HPDE6-E6E7 (cell line): ENCODE results near the gene BMX.

Experiments used
- DNase-seq: peaks from one replicate; pipeline ENCODE4 v3.0.0; 2011; ENCODE audit warnings: missing footprints; ENCODE audit errors: extremely low spot score

BMX gene

DNA sequence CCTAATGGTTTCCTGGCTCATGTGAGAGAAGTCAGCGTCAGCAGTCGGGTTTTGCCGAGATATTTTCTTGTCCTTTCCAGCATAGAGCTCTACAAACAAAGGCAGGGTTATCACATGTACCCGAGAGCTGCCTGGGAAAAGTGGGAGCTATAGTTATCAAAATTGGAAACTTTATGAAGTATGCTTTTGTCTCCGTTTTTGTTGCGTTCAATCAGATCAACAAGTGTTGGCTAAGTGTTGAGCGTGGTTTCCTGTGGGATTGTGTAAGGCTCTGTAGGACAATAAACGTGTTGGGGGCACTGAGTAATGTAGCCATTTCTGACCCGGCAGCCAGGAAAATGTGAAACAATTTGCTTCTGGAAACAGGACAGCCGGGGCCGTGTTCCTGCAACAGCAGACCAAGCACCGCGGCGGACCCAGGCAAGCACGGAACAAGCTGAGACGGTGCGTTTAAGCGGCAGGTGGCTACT lies at the start of gene BMX:
Gene BMX (plus strand): TSS at position 311 of the 470 bp plus-strand sequence. CDS start 7,547 bp downstream, outside the sequence.
- DNase-seq, result no peak

DNA sequence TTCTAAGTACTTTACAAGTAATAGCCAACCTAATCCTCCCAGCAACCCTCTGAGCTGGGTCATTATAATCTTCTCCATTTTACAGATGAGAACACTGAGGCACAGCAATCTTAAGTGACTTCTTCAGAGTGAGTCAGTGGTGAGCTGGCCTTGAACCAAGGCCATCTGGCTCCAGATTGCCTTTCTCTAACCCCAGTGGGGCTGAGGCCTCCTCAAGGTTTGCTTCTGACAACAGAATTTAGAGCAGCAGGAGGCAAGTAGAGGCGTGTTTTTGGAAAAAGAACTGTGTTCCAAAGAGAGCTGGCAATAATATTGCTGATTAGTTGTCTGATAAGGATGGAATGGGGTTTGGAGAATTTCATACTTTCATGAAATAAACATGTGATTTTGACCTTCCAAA lies 48.7 kb upstream of the BMX start:
- DNase-seq, result no peak

- DNase-seq, result no peak
These were observed 35.9 kb upstream of the BMX start for GRCh38 chrX:15464704-15465103.

GRCh38 chrX:15465347-15465746 lies 35.3 kb upstream of the BMX start:
- no peak for DNase-seq

DNA sequence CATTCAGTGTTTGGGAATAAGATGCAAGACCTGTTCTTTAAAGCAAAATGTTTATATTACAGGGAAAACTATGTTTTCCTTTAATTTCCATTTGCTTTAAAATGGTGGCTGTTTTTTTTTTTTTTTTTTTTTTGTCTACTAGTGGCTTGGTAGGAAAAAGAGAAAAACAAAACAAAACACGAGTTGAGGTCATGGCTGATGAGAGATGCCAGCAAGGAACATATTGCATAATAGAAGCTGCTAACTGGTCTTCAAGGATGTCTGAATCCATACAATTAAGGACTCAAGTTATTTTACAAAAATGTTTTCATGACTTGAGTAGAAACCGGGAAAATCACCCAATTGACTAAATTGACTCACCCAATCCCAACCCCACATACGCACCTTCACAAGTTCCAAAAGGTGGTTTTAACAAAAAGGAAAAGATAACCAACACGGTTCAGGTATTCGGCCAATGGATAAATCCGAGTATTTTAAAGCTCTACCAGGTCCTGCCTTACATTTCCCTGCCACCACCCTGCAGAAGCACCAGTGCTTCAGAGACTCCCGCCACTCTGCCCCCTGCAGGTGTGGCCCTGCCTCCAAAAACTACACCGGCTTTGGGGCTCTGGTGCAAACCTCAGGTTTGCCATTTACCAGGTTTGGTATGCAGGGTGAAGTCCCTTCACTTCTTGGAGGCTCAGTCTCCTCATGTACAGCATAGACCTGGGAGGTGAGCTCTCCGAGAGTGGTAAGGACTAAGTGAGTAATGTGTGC lies 34.5 kb upstream of the BMX start:
- no peak for DNase-seq

- DNase-seq, result peak; percentile 7
These were observed 32.6 kb upstream of the BMX start for GRCh38 chrX:15468036-15468435.

GRCh38 chrX:15469613-15470012 lies 31.0 kb upstream of the BMX start:
- no peak for DNase-seq

DNA sequence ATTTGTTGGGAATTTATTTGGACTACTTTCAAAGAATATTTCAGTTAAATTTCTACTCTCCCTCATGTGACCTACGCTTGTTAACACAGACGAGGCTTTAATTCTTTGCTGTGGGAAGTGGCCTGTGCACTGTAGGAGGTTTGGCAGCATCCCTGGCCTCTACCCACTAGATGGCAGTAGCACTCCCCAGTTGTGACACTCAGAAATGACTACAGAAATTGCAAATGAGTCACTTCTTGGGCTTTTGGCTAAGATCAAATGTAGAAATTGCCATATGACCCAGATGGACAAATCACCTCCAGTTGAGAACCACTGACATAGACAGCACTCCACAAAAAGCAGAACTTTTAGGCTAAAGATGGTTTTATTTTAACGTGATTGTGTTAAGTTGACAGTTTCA lies 29.6 kb upstream of the BMX start:
- DNase-seq, result peak; percentile 32

GRCh38 chrX:15472531-15472930 lies 28.1 kb upstream of the BMX start:
- DNase-seq, result no peak

DNA sequence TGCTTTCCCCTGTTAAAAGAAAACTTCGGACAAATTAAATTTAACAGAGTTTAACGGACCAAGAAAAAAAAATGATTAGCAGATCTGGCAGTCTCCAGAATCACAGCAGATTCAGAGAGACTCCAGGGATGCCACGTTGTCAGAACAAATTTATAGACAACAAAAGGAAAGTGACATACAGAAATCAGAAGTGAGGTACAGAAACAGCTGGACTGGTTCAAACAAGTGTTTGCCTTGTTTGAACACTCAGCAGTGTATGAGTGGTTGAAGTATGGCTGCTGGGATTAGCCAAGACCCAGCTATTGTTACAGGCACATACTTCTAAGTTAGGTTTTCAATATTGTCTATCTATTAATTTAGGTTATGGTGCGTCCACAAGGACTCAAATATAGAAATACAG lies 26.6 kb upstream of the BMX start:
- DNase-seq, result no peak

- DNase-seq, result peak; percentile 52
These were observed 25.6 kb upstream of the BMX start for GRCh38 chrX:15475021-15475420.

GRCh38 chrX:15475486-15475885 lies 25.1 kb upstream of the BMX start:
- DNase-seq, result no peak

- no peak for DNase-seq
These were observed 16.7 kb upstream of the BMX start for GRCh38 chrX:15483891-15484290.

GRCh38 chrX:15492469-15492868 lies 8.1 kb upstream of the BMX start:
- no peak for DNase-seq

GRCh38 chrX:15493118-15493962 lies 7.3 kb upstream of the BMX start, which contains the start of gene PIR:
Gene PIR (minus strand): TSS chrX:15493333. CDS start chrX:15491257, 2,076 bp downstream.
- DNase-seq, result peak; percentile 92

DNA sequence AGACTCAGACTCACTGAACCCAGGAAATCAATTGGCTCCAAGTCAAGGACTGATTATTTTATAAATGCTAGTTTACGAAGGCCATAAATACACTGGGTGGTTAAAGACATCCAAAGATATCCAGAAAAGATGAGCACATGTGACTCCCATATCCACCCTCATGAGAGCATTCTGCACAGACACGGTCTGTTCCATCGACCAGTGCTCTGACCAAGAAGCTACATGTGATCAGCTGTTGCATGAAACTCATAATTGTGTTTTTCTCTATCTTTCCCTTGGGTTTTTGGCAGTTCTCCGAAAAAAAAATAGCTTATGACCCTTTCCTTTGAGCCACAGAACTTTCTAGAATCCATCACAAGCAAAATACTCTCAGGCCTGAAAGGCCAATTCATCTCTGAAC lies 4.8 kb upstream of the BMX start:
- DNase-seq, result no peak

DNA sequence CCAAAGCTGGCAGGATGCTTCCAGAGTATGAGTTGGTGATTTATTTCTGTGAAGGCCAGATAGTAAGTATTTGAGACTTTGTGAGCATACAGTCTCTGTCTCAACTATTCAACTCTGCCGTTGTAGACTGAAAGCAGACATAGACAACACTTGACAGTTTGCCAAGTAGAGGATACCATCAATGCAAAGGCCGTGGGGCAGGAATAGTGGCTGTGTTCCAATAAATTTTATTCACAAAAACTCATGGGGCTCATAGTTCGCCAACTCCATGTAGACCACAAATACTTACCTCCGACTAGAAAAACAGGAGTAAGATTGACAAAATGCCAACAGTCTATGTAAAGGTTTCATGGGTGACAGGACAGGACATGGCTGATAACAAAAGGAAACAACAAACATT lies 3.8 kb upstream of the BMX start:
- no peak for DNase-seq

DNA sequence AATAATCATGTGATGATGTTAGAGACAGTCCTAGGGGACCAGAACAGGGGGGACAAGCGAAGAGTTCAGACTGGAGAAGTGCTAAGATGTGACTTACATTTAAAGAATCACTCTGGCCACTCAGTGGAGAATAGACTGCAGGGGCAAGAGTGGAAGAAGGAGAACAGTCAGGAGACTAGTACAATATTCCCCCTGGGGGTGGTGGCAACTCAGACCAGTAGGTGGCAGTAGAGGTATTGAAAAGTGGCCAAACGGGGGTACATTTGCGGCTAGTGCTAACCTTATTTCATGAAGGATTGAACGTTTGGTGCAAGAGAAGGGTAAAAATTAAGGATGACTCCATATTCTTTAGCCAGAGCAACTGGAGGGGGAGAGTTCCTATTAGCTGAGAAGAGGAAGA lies 2.7 kb upstream of the BMX start:
- peak; percentile 74 for DNase-seq

- DNase-seq, result no peak
These were observed 1.9 kb upstream of the BMX start for GRCh38 chrX:15498741-15499140.

DNA sequence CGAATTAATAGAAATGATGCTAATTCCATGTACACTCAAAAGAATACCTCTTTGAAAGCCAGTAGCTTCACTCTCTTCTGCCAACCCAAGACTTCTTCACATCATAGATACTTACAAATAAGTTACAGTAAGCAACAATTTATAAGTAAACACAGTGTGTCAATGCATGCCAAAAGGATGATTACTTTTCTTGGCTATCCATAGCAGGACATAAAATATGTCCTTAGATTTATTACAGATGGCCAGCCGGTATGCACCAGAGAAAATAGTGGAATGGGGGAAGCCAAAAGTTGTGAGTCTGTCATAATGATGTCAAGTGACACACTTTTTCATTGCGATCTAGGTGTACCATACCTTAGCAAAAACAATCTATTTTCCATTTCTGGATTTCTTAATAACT lies 631 bp upstream of the BMX start:
- DNase-seq, result no peak

DNA sequence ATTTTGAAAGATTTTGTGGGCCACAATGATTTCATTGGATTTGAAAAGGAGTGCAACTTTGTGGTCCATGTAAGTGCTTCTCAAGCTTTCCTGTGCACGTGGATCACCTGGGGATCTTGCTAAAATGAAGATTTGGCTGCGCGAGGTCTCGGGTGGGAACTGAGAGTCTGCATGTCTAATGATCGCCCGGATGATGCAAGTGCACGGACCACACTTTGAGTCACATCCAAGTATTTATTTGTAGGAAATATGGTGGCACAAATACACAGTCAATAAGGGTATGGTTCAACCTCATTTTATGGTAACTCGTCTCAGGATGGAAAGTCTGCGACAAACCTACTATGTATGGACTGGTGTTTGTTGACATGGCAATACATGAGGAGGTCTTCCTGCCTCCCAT lies 899 bp downstream of the BMX start:
- DNase-seq, result no peak

- DNase-seq, result no peak
These were observed 4.1 kb downstream of the BMX start for GRCh38 chrX:15504661-15505060.

GRCh38 chrX:15505101-15505500 lies 4.5 kb downstream of the BMX start:
- DNase-seq, result peak; percentile 50
